Ishikawa (cell line): ENCODE measurements around the gene PLK2.

Source experiments
- CEBPB ChIP-seq: IDR thresholded peaks from 2 replicates; pipeline ENCODE4 v1.6.1; 2012
- CREB1 ChIP-seq: IDR thresholded peaks from 2 replicates; pipeline ENCODE4 v1.6.1; 2012; ENCODE audit warnings: low read depth
- EGR1 ChIP-seq: IDR thresholded peaks from 2 replicates; pipeline ENCODE4 v1.6.1; 2012
- EP300 ChIP-seq: IDR thresholded peaks from 2 replicates; pipeline ENCODE4 v1.6.1; 2012; ENCODE audit warnings: borderline replicate concordance
- FOXM1 ChIP-seq: IDR thresholded peaks from 2 replicates; pipeline ENCODE4 v1.6.1; 2012; ENCODE audit warnings: low read depth, borderline replicate concordance
- MAX ChIP-seq: IDR thresholded peaks from 2 replicates; pipeline ENCODE4 v1.6.1; 2012
- NFIC ChIP-seq: IDR thresholded peaks from 2 replicates; pipeline ENCODE4 v1.6.1; 2012
- RAD21 ChIP-seq: IDR thresholded peaks from 2 replicates; pipeline ENCODE4 v1.6.1; 2012; ENCODE audit warnings: low read depth
- REST ChIP-seq: IDR thresholded peaks from 2 replicates; pipeline ENCODE4 v1.6.1; 2012; ENCODE audit warnings: low read depth, mild to moderate bottlenecking
- TAF1 ChIP-seq: IDR thresholded peaks from 2 replicates; pipeline ENCODE4 v1.6.1; 2012; ENCODE audit warnings: low read depth, mild to moderate bottlenecking
- TCF12 ChIP-seq: IDR thresholded peaks from 2 replicates; pipeline ENCODE4 v1.6.1; 2012; ENCODE audit warnings: low read depth
- TEAD4 ChIP-seq: IDR thresholded peaks from 2 replicates; pipeline ENCODE4 v1.6.1; 2012
- USF1 ChIP-seq: IDR thresholded peaks from 2 replicates; pipeline ENCODE4 v1.6.1; 2012
- YY1 ChIP-seq: IDR thresholded peaks from 2 replicates; pipeline ENCODE4 v1.6.1; 2012; ENCODE audit warnings: low read depth
- ZBTB7A ChIP-seq: IDR thresholded peaks from 2 replicates; pipeline ENCODE4 v1.6.1; 2012; ENCODE audit warnings: low read depth

Gene PLK2

GRCh38 chr5:58486290-58486689 lies 26.4 kb upstream of the PLK2 start:
- TF ChIP-seq CREB1, result no peak
- TF ChIP-seq EGR1, result no peak
- TF ChIP-seq EP300, result no peak
- no peak for TF ChIP-seq REST
- TF ChIP-seq TCF12, result no peak
- no peak for TF ChIP-seq CEBPB
- TF ChIP-seq MAX, result no peak
- no peak for TF ChIP-seq RAD21
- TF ChIP-seq TEAD4, result no peak
- TF ChIP-seq NFIC, result no peak
- no peak for TF ChIP-seq TAF1
- TF ChIP-seq USF1, result no peak
- TF ChIP-seq YY1, result no peak
- no peak for TF ChIP-seq ZBTB7A
- TF ChIP-seq FOXM1, result no peak

GRCh38 chr5:58484505-58484904 lies 24.6 kb upstream of the PLK2 start:
- no peak for TF ChIP-seq MAX
- TF ChIP-seq FOXM1, result no peak
- no peak for TF ChIP-seq NFIC

- no peak for TF ChIP-seq CREB1
- TF ChIP-seq TCF12, result no peak
- TF ChIP-seq CEBPB, result no peak
- TF ChIP-seq NFIC, result no peak
- no peak for TF ChIP-seq TEAD4
- no peak for TF ChIP-seq RAD21
- no peak for TF ChIP-seq EP300
- no peak for TF ChIP-seq EGR1
- no peak for TF ChIP-seq TAF1
- TF ChIP-seq ZBTB7A, result no peak
- no peak for TF ChIP-seq REST
- no peak for TF ChIP-seq FOXM1
- TF ChIP-seq YY1, result no peak
- TF ChIP-seq MAX, result no peak
- no peak for TF ChIP-seq USF1
Observed at GRCh38 chr5:58482536-58482935, 22.6 kb upstream of the PLK2 start.

- TF ChIP-seq ZBTB7A, result no peak
- TF ChIP-seq REST, result no peak
- TF ChIP-seq NFIC, result no peak
- no peak for TF ChIP-seq TEAD4
- TF ChIP-seq YY1, result no peak
- no peak for TF ChIP-seq CREB1
- no peak for TF ChIP-seq MAX
- TF ChIP-seq USF1, result no peak
- no peak for TF ChIP-seq CEBPB
- TF ChIP-seq TAF1, result no peak
- no peak for TF ChIP-seq EP300
- no peak for TF ChIP-seq EGR1
- no peak for TF ChIP-seq TCF12
- TF ChIP-seq RAD21, result no peak
- TF ChIP-seq FOXM1, result no peak
Observed at GRCh38 chr5:58481828-58482227, 21.9 kb upstream of the PLK2 start.
